CD8-positive, alpha-beta memory T cell (primary cell): ENCODE data around the gene CTIF. TPM values are rescaled to one million over a fixed set of nuclear protein-coding genes. Genes with fewer than 3 reads are reported as not detected.

Experiments used
- CTCF ChIA-PET: fragments of 350-600 bp; sonication (Branson Sonifier 250); formaldehyde crosslinking; loops from one replicate; lab custom pipeline; 2021; ENCODE audit warnings: antibody characterized with exemption; lab: Charles Lee
- POLR2A ChIA-PET: fragments of 350-600 bp; sonication (Branson Sonifier 250); formaldehyde crosslinking; loops from one replicate; lab custom pipeline; 2021; ENCODE audit warnings: antibody characterized with exemption; lab: Charles Lee
- DNase-seq, 5 donors: peaks; one replicate each; pipeline versions ENCODE4 v3.0.0 to v3.0.0-alpha.2; 2020 to 2022; ENCODE audit warnings: mixed read lengths in 1 of 5
- H3K27ac ChIP-seq: one replicate; pipeline ENCODE4 v1.7.0; 2013; ENCODE audit warnings: low read depth, mild to moderate bottlenecking, low read length, moderate library complexity
- H3K27me3 ChIP-seq: 2 replicates; pipeline ENCODE4 v1.7.0; 2013; ENCODE audit warnings: low read length, mild to moderate bottlenecking; ENCODE audit not compliant: insufficient read depth, poor library complexity, severe bottlenecking
- H3K36me3 ChIP-seq: 2 replicates; pipeline ENCODE4 v1.7.0; 2013; ENCODE audit warnings: mild to moderate bottlenecking, low read length, moderate library complexity; ENCODE audit not compliant: insufficient read depth
- H3K4me1 ChIP-seq: 2 replicates; pipeline ENCODE4 v1.7.0; 2013; ENCODE audit warnings: mild to moderate bottlenecking, low read length, moderate library complexity; ENCODE audit not compliant: insufficient read depth
- H3K4me3 ChIP-seq: 2 replicates; pipeline ENCODE4 v1.7.0; 2013; ENCODE audit warnings: mild to moderate bottlenecking, low read length
- H3K9me3 ChIP-seq: 2 replicates; pipeline ENCODE4 v1.7.0; 2013; ENCODE audit warnings: mild to moderate bottlenecking, low read length
- H3K27ac Mint-ChIP-seq, 8 donors: one replicate each; pipeline ENCODE4 v1.8.0; 2020 to 2021; ENCODE audit warnings: mixed read lengths in 8 of 8, mild to moderate bottlenecking in 6 of 8, inconsistent platforms in 3 of 8, moderate library complexity in 3 of 8
- H3K27me3 Mint-ChIP-seq, 2 donors: one replicate each; pipeline ENCODE4 v1.8.0; 2020 to 2021; ENCODE audit warnings: mixed read lengths in 2 of 2, mild to moderate bottlenecking in 1 of 2, moderate library complexity in 1 of 2
- H3K36me3 Mint-ChIP-seq, 3 donors: one replicate each; pipeline ENCODE4 v1.8.0; 2020 to 2021; ENCODE audit warnings: mixed read lengths in 3 of 3, inconsistent platforms in 1 of 3, mild to moderate bottlenecking in 1 of 3
- H3K4me1 Mint-ChIP-seq, 3 donors: one replicate each; pipeline ENCODE4 v1.8.0; 2020 to 2021; ENCODE audit warnings: mixed read lengths in 3 of 3, inconsistent platforms in 1 of 3, mild to moderate bottlenecking in 1 of 3
- H3K4me3 Mint-ChIP-seq, 7 donors: one replicate each; pipeline ENCODE4 v1.8.0; 2020 to 2021; ENCODE audit warnings: mixed read lengths in 7 of 7, mild to moderate bottlenecking in 6 of 7, moderate library complexity in 4 of 7, inconsistent platforms in 2 of 7
- H3K9me3 Mint-ChIP-seq, 5 donors: one replicate each; pipeline ENCODE4 v1.8.0; 2020 to 2022; ENCODE audit warnings: mixed read lengths in 5 of 5, mild to moderate bottlenecking in 3 of 5, moderate library complexity in 2 of 5, inconsistent platforms in 1 of 5
- polyA plus RNA-seq: library from polyadenylated mRNA; unstranded; fragments of 300-500 nt; fragmentation: Illumina TruSeq; gene quantifications from one replicate; pipeline ENCODE4 v1.2.3, GENCODE V29; 2021
- total RNA-seq, 2 experiments: library from RNA; stranded (reverse); gene quantifications; one replicate each; pipeline ENCODE4 v1.2.3, GENCODE V29; 2021

CTIF gene
- total and polyA plus RNA-seq, 3 experiments from 2014 or later = 0.89 to 4.8 (median 4.2) TPM

- H3K27ac Mint-ChIP-seq = peak overlapping the region in 1 of 8 donors; percentile 1
- H3K36me3 Mint-ChIP-seq = no peaks in the 10 kb centered on the region
- POLR2A ChIA-PET = no interaction called here
These were observed 164.2 kb downstream of the CTIF start for GRCh38 chr18:48703028-48703386.

DNA sequence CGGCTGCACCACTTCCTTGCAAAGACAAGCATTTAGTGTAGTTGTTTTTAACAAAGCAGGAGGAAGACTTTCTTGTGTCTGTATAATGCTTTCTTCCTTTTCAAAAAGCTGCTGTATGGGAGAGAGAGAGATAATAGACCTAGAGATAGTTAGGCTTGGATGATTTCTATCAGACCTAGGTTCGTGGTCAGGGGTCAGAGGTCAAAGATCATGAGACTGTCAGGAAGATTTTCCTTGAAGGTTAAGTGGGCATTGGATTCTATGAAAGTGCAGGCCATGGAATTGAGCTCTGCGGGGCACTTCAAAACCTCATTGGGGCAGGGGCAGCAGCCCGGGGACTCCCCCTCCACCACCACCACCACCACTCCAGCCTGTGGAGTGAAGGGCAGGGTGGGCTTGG lies 164.6 kb downstream of the CTIF start:
- H3K36me3 Mint-ChIP-seq = no peaks in the 10 kb centered on the region
- H3K27me3 ChIP-seq = no peaks in the 10 kb centered on the region
- H3K4me1 Mint-ChIP-seq = no peaks in the 10 kb centered on the region
- H3K9me3 ChIP-seq = no peaks in the 10 kb centered on the region
- CTCF ChIA-PET = interaction anchor here (1.6 kb wide), 1 partner anchor 11 kb away, joined by 5 read pairs; no protein-coding TSS in a partner anchor
- no peaks in the 10 kb centered on the region for H3K36me3 ChIP-seq
- no peak overlapping the region for H3K4me3 ChIP-seq
- H3K4me1 ChIP-seq = no peaks in the 10 kb centered on the region
- no peak for DNase-seq
- no peak overlapping the region for H3K27ac ChIP-seq
- POLR2A ChIA-PET = no interaction called here
- H3K4me3 Mint-ChIP-seq = no peak overlapping the region
- H3K27me3 Mint-ChIP-seq = peaks cover 0 to 2% of the 10 kb centered on the region in 2 donors
- H3K9me3 Mint-ChIP-seq = no peaks in the 10 kb centered on the region
- H3K27ac Mint-ChIP-seq = peak overlapping the region in 1 of 8 donors; percentile 15

More at GRCh38 chr18:48703028-48703386, 164.2 kb downstream of the CTIF start:
- H3K4me1 ChIP-seq = no peaks in the 10 kb centered on the region
- no peak for DNase-seq
- H3K27me3 ChIP-seq = no peaks in the 10 kb centered on the region
- CTCF ChIA-PET = interaction anchor here (1.6 kb wide), 1 partner anchor 11 kb away, joined by 5 read pairs; no protein-coding TSS in a partner anchor
- H3K4me3 ChIP-seq = no peak overlapping the region
- no peak overlapping the region for H3K4me3 Mint-ChIP-seq
- no peak overlapping the region for H3K27ac ChIP-seq
- no peaks in the 10 kb centered on the region for H3K9me3 ChIP-seq
- no peaks in the 10 kb centered on the region for H3K4me1 Mint-ChIP-seq
- H3K27me3 Mint-ChIP-seq = peaks cover 0 to 2% of the 10 kb centered on the region in 2 donors
- H3K9me3 Mint-ChIP-seq = no peaks in the 10 kb centered on the region
- no peaks in the 10 kb centered on the region for H3K36me3 ChIP-seq

DNA sequence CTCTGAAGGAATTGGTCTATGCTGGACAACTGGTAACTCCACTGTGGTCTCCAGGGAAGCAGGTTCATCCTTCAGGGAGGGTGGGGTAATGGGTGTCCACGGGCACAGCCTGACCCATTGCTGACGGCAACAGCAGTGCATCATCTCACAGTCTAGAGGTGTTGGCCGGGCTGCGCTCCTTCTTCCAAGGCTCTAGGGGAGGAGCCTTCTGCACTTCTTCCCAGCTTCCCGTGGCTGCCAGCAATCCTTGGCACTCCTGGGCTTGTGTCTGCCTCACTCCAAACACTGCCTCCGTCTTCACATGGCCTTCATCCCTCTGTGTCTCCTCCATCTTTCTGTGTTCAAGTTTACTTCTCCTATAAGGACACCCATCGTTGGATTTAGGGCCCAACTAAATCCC lies 166.2 kb downstream of the CTIF start:
- no peaks in the 10 kb centered on the region for H3K4me1 ChIP-seq
- H3K4me3 ChIP-seq = no peak overlapping the region
- no peak overlapping the region for H3K4me3 Mint-ChIP-seq
- no peaks in the 10 kb centered on the region for H3K9me3 Mint-ChIP-seq
- H3K9me3 ChIP-seq = no peaks in the 10 kb centered on the region
- ChIA-PET CTCF (no interaction called here), POLR2A (no interaction called here)
- no peaks in the 10 kb centered on the region for H3K27me3 ChIP-seq
- H3K4me1 Mint-ChIP-seq = no peaks in the 10 kb centered on the region
- H3K36me3 Mint-ChIP-seq = no peaks in the 10 kb centered on the region
- no peak for DNase-seq
- H3K27ac ChIP-seq = no peak overlapping the region
- H3K27me3 Mint-ChIP-seq = peaks cover 2 to 5% of the 10 kb centered on the region in 2 donors
- H3K36me3 ChIP-seq = no peaks in the 10 kb centered on the region
- H3K27ac Mint-ChIP-seq = no peak overlapping the region

DNA sequence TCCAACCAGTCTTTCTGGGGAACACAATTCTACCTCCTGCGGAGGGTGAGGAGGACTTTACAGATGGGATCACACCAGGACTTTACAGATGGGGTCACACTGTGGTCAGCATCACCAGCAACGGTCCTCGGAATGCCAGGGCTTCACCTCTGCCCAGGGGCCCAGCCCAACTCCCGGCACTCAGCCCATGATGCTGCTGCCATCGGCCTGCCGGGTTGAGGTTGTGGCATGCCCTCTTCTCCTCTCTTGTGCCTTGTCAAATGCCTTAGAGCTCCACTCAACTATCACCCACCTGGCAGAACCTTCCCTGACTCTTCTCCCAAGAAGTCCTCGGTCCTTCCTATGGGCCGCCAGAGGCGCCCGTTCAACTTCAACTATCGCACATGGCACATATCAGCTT lies 166.7 kb downstream of the CTIF start:
- H3K27ac ChIP-seq = no peak overlapping the region
- no peaks in the 10 kb centered on the region for H3K4me1 ChIP-seq

DNA sequence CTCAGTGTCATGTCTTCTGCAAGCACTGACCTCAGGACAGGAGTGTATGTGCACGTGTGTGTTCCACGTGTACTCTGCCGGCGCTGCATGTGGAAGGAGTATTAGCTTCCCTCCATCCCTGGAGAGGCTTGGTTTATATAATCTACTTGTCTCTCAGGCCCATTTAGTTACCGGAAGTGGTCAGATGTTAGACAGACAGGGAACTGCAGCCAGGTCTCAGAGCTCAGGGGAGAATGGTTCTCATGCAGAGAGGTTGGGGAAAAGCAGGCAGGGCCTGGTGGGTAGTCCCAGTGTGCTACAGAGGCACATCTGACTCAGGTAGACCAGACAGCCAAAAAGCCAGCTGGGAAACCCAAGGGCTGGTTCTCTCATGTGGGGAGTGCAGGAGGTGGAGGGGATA lies 167.9 kb downstream of the CTIF start:
- Mint-ChIP-seq H3K27ac (no peak overlapping the region), H3K36me3 (no peaks in the 10 kb centered on the region), H3K9me3 (no peaks in the 10 kb centered on the region), H3K4me1 (no peaks in the 10 kb centered on the region), H3K27me3 (peaks cover 7 to 9% of the 10 kb centered on the region in 2 donors), H3K4me3 (no peak overlapping the region)
- no peak for DNase-seq
- H3K4me1 ChIP-seq = no peaks in the 10 kb centered on the region
- CTCF ChIA-PET = no interaction called here
- H3K4me3 ChIP-seq = no peak overlapping the region
- no peaks in the 10 kb centered on the region for H3K36me3 ChIP-seq
- no peak overlapping the region for H3K27ac ChIP-seq
- POLR2A ChIA-PET = interaction anchor here (0.5 kb wide), 1 partner anchor 532 kb away, joined by 6 read pairs; no protein-coding TSS in a partner anchor
- H3K9me3 ChIP-seq = no peaks in the 10 kb centered on the region
- no peaks in the 10 kb centered on the region for H3K27me3 ChIP-seq

More for the DNA sequence above, 166.7 kb downstream of the CTIF start:
- Histone ChIP-seq H3K36me3 (no peaks in the 10 kb centered on the region), H3K9me3 (no peaks in the 10 kb centered on the region), H3K4me3 (no peak overlapping the region), H3K27me3 (no peaks in the 10 kb centered on the region)
- no peaks in the 10 kb centered on the region for H3K9me3 Mint-ChIP-seq
- no peak overlapping the region for H3K4me3 Mint-ChIP-seq
- CTCF ChIA-PET = no interaction called here
- no peak for DNase-seq
- H3K27ac Mint-ChIP-seq = no peak overlapping the region
- no peaks in the 10 kb centered on the region for H3K4me1 Mint-ChIP-seq
- POLR2A ChIA-PET = no interaction called here
- peaks cover 5 to 8% of the 10 kb centered on the region in 2 donors for H3K27me3 Mint-ChIP-seq
- no peaks in the 10 kb centered on the region for H3K36me3 Mint-ChIP-seq

DNA sequence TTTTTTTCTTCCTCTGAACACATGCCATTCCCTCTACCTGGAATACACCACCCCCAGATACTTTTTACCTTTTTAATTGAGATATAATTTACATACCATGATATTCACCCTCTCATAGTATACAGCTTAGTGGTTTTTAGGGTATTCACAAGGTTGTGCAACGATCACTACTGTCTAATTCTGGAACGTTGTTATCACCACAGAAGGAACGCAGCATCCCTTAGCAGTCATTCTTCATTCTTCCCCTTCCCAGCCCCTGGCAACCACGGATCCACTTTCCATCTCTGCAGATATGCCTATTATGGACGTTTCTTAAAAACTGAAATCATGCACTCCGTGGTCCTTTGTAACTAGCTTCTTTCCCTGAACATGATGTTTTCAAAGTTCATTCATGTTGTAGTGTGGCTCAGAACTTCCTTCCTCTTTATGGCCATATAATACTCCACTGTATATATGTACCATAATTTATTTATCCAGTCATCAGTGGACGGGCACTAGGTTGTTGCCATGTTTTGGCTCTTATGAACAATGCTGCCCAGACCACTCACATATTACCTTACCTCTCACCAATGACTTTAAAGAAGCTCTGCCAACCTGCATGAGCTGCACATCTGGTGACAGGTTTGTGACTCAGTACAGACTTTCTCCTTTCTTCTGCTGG lies 168.9 kb downstream of the CTIF start:
- peaks cover 7 to 9% of the 10 kb centered on the region in 2 donors for H3K27me3 Mint-ChIP-seq
- no peak overlapping the region for H3K4me3 ChIP-seq
- H3K27ac Mint-ChIP-seq = peak overlapping the region in 1 of 8 donors; percentile 26
- ChIA-PET POLR2A (no interaction called here), CTCF (no interaction called here)
- H3K36me3 Mint-ChIP-seq = no peaks in the 10 kb centered on the region
- no peak overlapping the region for H3K4me3 Mint-ChIP-seq
- H3K9me3 ChIP-seq = no peaks in the 10 kb centered on the region
- H3K4me1 ChIP-seq = no peaks in the 10 kb centered on the region
- no peaks in the 10 kb centered on the region for H3K27me3 ChIP-seq
- DNase-seq = no peak
- H3K27ac ChIP-seq = no peak overlapping the region
- no peaks in the 10 kb centered on the region for H3K4me1 Mint-ChIP-seq
- no peaks in the 10 kb centered on the region for H3K9me3 Mint-ChIP-seq
- no peaks in the 10 kb centered on the region for H3K36me3 ChIP-seq

GRCh38 chr18:48708807-48709206 lies 170.0 kb downstream of the CTIF start:
- Mint-ChIP-seq H3K27ac (no peak overlapping the region), H3K36me3 (no peaks in the 10 kb centered on the region), H3K27me3 (peaks cover 7 to 9% of the 10 kb centered on the region in 2 donors), H3K4me1 (no peaks in the 10 kb centered on the region), H3K4me3 (no peak overlapping the region), H3K9me3 (no peaks in the 10 kb centered on the region)
- no peaks in the 10 kb centered on the region for H3K36me3 ChIP-seq
- H3K9me3 ChIP-seq = no peaks in the 10 kb centered on the region
- no peaks in the 10 kb centered on the region for H3K4me1 ChIP-seq
- POLR2A ChIA-PET = no interaction called here
- H3K4me3 ChIP-seq = no peak overlapping the region
- no peak overlapping the region for H3K27ac ChIP-seq
- CTCF ChIA-PET = no interaction called here
- DNase-seq = no peak
- no peaks in the 10 kb centered on the region for H3K27me3 ChIP-seq

GRCh38 chr18:48709371-48710062 lies 170.7 kb downstream of the CTIF start:
- no peak overlapping the region for H3K27ac Mint-ChIP-seq
- no peak overlapping the region for H3K4me3 ChIP-seq
- H3K36me3 ChIP-seq = no peaks in the 10 kb centered on the region
- ChIA-PET CTCF (no interaction called here), POLR2A (no interaction called here)
- no peaks in the 10 kb centered on the region for H3K4me1 Mint-ChIP-seq
- H3K9me3 Mint-ChIP-seq = no peaks in the 10 kb centered on the region
- no peaks in the 10 kb centered on the region for H3K27me3 ChIP-seq
- H3K4me3 Mint-ChIP-seq = no peak overlapping the region
- no peaks in the 10 kb centered on the region for H3K36me3 Mint-ChIP-seq
- no peak for DNase-seq
- no peaks in the 10 kb centered on the region for H3K4me1 ChIP-seq
- H3K27me3 Mint-ChIP-seq = peaks cover 7 to 9% of the 10 kb centered on the region in 2 donors
- H3K9me3 ChIP-seq = no peaks in the 10 kb centered on the region
- H3K27ac ChIP-seq = no peak overlapping the region
